GM19025 (cell line): ENCODE results near the gene LRP1B.

Experiments
- ATAC-seq: cut with Tn5 transposase; IDR thresholded peaks from one replicate; pipeline ENCODE4 v1.9.1; 2021; ENCODE audit warnings: mild to moderate bottlenecking, low read depth, moderate library complexity; ENCODE audit not compliant: unreplicated experiment

LRP1B gene

DNA sequence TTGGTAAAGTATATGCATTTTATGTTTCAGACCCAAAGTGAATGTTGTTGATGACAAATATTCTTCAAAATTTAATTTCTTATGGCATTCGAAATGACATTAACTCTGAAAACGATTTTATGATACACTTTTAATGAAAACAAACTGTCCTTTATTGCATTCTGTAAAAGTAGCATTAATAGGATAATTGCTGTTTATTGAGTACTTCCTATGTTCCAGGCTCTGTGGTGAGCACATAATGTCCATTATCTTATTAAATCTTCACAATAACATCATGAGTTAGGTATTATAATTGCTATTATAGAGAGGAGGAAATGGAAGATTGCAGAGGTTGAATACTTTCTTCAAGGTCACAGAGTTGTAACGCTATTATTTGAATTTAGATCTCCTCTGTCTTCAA lies 638.0 kb downstream of the LRP1B start:
- no peak for ATAC-seq

DNA sequence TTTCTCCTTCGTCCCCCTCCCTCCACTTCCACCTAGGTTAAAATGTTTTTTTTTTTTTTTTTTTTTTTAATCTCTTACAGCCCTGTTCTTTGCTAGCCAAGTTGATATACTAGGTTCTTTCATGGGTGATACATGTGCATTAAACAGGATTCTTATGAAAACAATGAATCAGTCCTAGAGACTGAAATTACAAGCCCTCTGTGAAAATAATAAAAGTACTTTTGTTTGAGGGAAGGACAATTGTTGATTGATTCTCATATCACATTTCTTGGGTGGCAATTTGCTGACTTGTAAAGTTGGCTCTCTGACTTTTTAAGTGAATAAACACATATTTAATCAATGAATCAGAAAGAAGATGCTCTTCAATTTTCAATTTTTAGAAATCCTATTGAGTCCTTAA lies 639.9 kb downstream of the LRP1B start:
- no peak for ATAC-seq

DNA sequence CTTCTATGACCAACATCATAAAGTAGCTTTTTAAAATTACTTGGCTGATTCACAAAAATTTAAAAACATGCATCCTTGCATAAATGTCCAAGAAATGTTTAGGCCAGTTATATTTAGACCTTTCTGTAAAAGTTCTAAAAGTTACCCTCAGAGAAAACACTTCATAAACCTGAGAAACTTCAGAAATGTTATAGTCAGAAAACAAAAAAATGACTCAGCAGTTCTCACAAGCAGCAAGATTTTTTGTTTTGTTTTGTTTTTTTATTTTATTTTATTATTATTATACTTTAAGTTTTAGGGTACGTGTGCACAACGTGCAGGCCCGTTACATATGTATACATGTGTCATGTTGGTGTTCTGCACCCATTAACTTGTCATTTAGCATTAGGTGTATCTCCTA lies 648.1 kb downstream of the LRP1B start:
- ATAC-seq, result no peak

DNA sequence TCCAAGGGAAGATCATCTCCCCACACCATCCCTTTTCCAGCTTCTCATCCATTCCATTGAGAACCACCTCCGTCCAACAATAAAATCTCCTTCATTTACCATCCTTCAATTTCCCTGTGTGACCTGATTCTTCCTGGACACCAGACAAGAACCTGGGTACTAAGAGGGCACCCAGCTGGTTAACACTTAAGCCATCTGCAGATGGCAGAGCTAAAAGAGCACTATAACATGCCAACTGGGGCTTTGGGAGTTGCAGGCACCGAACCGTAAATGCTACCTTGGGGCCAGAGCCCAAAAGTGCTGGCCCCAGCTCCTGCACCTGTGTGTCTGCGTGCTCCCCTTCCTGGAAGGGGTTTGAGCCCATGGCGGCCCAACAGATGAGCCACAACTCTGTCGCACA lies 655.0 kb downstream of the LRP1B start:
- no peak for ATAC-seq

DNA sequence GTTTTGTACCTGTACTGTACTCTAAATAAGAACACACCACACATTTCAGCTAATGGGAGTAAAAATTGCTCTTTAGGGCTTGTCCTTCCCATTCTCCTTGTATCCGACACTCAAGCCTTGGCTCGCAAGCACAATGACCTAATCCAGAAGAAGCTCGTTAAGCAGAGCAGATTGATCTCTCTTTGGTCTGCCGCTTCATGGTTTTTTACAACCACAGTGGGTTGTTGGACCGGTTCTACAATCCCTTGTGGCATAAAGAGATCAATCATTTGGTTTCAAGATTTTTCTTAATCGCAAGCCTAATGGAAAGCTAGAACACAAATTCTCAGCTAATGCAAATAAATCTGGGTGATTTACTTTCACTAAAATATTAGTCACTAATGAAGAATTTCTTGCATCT lies 662.1 kb downstream of the LRP1B start:
- no peak for ATAC-seq

DNA sequence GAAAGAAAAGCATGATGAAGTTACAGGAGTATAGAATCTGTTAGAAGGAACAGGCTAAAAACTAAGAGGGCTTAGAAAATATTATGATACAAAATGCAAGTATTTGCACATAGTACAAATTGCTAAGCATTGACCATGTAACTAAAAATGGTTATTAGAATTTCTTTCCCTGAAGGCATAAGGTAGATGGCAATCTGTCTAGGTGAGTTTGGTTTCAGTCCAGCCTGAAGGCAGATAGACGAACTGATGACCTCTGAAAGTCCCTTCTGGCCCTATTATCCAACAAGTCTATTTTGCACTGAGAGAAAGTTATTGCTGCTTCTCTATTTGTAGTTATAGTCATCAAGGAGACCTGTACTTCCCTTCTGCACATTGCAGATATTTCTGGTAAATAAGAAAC lies 663.5 kb downstream of the LRP1B start:
- ATAC-seq, result no peak

DNA sequence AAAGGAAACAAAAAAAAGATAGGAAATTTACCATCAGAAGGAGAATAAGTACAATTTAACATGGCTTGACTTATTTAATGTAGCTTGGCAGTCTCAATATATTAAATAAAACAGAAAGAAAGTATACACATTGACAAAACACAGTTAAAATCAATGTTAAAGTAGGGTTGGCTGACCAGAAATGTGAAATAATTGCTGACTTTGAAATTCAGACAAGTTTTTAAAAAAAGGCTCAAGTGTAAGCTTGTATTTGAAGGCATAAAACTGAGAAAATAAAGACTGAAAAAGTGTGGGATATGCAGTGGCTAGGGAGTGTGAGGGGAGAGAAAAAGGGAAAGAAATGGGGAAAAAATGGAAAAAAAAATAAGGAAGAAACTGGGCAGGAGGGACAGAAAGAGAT lies 665.8 kb downstream of the LRP1B start:
- no peak for ATAC-seq

DNA sequence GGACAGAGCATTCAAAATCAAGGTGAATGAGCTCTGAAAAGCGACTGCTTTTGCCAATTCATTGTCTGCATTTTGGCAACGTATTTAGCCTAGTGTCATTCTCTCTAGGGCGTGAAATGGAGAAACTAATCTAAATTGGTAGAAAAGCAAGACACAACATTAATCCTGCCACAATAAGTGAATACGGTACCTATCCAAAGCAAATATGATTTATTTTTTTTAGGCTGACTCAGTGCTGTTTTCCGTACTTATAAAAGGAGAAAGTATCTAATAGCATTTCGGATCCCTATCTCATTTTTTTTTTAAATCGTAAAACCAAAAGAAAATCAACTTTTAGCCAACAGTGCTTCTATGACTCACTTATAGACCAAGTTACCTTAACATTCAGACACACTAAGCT lies 672.5 kb downstream of the LRP1B start:
- ATAC-seq, result no peak

DNA sequence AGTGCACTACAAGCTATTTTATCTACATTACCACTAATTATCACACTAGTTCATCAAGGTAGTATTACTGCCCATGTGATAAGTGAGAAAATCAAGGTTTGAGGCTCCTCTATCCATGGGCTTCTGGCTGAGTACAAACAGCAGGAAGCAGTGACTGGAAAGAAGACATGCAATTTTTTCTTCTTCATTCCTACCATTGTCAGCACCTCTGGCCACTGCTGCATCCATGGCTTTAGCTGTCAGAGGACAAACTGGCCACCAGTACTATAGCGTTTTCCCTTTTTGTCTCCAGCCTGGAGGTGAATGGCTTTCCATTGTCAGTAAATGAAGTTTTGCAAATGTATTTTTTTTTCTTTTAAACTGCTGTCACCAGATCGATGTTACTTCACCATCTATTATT lies 674.9 kb downstream of the LRP1B start:
- ATAC-seq, result no peak

DNA sequence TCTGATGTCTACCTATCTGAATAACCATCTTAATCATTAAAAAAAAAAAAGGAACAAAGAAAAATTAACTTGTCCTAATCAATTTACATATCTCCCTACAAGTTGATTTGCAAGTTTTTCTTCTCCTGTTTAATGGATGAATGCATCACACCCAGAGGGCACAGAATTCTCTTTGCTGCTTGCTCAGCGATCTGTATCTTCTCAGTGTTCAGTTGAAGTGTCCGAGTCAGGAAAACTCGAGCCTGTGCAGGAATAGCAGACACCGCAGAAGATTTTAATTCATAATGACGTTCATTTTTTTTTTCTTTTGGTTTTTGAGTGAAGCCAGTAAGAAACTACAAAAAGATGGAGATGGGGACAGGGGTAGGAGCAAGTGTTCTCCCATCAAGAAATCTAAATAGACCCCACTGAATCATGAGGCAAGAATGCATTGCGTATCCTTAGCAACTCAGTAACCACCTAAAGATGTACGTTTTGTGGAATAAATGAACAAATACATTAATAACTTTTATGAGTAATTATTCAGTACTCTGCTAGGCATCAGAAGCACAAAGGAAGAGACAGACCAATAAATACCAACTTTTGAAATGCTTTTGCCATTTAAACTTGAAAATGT lies 675.5 kb downstream of the LRP1B start:
- no peak for ATAC-seq

DNA sequence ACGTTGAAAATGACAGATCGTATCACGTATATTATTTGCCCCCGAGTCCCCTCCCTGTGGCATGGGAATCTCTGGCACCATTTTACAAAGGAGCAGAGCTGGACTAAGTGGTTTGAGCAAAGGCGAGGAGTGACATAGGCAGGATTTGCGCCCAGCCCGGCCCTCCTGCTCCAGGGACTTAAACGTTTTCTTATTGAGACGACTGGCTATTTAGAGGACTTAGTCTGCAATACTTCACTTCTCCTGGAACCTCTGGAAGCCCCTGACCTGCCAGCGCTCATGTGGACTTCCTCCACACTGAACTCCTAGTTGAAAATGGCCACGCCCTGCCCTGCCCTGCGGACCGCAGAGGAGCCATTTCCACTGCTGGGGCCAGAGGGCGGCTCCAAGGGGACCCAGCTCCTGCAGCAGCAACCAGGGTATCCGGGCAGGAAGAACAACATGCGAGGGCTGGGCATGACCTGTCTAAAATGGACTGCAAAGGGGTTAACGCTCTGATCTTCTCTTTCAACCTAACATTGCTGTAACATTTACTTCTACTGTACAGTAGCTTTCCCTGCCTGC lies 690.7 kb downstream of the LRP1B start:
- no peak for ATAC-seq

DNA sequence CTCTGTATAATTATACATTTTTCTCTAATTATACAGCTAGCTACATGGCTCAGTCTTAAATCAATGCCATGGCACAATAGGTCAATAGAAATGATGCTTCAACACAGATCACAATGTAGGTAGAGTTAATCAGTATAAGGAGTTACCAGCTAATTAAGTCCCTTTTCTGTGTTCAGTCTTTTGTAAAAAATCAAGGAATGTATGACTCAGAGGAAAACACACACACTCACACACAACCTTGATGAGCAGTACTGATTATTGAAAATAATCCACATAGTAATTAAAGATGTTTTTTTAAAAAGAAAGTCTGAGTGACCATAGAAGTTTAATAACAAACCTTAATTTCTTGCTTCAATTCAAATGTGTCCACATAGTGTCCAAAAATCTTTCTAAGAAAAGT lies 691.3 kb downstream of the LRP1B start:
- no peak for ATAC-seq

DNA sequence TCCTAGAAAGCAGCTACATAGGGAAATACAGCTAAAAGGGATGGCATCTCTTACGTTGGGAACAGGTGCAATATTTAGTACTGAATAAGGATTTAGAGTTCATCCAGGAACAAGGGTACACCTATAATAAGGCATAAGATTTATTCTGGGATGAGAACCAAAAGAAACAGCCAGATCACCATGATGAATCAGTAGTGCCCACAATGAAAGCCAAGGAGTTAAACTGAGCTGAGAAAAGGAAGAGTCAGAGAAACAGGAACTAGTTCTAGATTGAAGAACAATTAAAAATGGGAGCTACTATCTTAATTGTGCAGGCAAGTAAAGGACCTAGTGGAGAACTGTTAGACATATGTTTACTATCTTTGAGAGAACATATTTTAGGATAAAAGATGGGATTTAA lies 692.3 kb downstream of the LRP1B start:
- ATAC-seq, result no peak

DNA sequence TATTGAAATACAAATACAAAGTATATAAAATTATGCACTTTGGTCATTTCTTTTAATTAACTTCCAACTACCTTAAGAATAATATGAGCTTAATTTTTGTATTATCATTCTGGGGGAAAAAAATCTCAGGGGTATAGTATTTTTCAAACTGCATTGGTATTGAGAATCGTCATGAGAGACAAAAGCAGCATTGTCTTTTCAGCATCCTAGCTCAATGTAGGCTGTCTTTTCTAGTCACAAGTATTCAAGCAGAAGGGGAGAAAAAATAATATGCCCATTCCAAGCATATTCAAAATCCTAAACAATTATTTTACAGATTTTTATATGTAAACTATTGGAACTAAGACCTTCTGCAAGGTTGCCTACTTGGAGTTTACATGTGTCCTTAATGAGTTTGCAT lies 693.3 kb downstream of the LRP1B start:
- no peak for ATAC-seq

DNA sequence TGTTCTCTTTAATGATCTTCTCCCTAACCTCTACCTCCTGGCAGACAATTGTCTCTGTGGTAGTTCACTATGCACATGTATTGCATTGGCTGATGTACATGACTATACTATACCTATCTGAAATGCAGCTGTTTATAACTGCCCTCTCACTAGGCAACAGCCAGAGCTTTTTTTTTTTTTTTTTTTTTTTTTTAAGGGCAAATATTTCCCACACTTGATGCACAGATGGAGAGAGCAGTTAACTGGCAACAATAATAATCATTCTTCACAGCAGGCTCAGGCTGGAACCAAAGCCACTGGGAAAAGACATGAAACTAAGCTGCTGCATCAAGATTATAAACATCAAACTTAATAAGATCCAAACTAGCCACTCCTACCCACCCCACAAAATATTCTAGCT lies 707.7 kb downstream of the LRP1B start:
- ATAC-seq, result no peak

DNA sequence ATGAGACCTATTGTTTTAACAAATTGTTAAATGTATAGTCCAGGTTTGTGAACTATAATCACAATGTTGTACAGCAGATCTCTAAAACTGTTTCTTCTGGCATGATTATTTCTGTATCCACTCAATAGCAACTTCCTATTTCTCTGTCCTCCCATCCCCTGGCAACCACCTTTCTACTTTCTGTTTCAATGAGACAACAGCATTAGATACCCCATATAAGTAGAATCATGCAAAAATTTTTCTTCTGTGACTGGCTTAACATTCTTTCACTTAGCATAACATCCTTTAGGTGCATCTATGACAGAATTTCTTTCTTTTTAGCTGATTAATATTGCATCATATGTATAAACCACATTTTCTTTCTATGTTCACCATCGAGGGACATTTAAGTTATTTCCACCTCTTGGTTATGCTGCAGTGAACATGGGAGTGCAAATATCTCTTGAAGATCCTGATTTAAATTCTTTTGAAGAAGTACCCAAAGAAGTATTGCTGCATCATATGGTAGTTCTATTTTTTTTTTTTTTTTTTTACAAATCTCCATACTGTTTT lies 713.5 kb downstream of the LRP1B start:
- no peak for ATAC-seq

DNA sequence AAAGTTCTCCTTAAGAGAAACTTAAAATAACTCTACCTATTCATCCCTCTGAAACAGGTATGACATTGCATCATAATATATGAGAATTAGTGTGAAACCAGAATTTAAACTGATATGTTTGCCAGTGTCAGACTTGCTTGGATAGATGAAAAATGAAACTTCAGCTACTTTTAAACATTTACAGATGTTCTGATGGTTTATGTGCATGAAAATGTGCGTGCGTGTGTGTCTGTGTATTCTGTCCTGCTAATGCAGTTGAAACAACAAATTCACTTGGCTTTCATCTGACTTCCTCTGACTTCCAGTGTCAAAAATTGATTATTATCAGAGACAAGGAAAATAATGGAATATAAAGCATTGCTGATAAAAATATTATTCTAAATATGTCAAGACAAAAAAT lies 719.4 kb downstream of the LRP1B start:
- no peak for ATAC-seq

DNA sequence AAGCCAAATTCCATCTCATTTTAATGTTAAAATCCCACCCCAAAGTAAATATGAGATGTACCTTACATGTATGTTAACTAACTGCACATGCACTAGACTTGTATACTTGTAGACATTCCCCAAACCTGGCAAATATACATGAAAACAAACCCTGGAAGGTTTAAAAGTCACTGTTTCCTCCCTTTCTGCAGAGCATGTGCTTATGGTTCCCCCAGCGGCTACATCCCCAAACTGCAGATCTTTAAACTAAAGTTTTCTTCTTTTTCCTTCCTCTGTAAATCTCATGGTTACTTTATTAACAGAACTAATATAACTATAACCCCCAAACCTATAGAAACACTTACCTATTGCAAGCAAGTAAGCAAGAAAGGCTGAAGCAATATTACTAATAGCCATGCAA lies 731.5 kb downstream of the LRP1B start:
- ATAC-seq, result no peak

DNA sequence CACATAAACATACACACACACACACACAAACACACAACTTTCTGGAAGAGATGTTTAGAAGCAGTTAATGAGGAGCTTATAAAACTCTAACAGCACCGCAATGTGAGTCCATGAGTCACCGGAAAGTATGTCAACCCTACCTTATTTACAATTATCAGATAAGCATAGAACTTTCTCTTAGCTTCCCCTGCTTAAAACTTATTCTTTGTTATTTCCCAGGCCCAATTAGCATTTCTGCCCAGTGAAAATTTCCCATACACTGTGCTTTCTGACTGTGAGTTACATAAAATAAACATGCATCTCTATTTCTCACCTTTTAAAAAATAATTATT lies 737.6 kb downstream of the LRP1B start:
- ATAC-seq, result no peak

DNA sequence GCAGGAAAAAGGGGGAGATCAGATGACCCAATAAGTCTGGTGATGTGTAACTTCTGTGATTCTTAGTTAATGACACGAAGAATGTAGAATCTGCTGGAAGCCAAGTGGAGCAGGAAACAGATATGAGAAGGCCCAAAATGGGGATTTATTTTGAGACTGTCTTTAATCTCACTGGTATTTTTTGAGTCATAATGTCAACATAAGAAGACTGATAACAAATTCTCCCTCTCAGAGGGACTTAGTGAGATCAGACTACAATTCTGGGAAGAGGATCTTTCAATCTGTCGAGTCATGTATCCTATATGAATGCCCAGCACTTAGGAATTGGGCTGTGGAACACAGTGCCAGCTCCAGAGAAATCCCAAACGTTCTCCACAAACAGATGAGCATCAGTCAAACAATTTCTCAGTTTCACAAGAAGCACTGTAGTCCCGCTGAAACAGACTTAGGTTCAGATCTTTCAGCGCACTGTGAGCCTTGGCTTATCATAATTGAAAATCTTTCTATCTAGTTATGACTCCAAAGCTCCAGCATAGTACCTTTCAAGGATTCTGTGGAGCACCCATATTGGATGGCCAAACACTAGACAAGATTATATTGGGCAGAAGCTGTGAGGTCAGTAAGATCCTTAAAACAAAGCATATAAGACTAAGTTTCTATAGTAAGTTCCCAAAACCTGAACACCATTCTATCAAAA lies 738.2 kb downstream of the LRP1B start:
- no peak for ATAC-seq

DNA sequence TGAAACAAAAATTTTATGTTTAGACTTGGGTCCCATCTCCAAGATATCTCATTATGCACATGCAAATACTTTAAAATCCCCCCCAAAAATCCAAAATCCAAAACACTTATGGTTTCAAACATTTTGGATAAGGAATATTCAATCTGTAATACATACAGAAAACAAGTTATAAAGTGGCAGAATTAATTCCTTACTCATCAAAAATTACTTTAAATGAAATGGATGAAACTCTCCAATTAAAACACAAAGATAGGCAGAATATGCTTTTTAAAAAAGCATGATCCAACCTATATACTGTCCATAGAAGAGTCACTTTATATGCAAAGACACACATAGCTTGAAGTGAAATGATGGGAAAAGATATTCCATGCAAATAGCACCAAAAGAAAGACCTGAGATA lies 744.6 kb downstream of the LRP1B start:
- ATAC-seq, result no peak

DNA sequence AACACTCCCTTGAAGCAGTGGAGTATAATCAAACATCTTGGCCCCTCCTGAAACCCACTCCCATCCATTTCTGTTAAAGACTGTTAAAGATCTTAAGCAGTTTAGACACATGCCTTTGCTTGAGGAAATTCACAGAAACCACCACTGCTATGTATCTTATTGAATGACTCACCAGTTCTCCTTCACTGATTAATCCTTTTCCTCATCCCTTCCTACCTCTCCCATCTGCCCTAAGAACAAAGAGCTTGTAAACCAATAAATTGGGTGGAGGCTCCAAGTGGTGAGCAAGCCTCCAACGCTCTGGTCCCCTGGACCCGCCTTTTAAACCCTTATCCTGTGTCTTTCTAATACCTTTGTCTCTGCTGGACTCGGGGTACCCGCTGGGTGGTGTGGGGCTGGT lies 746.1 kb downstream of the LRP1B start:
- no peak for ATAC-seq
